Stimulated activated CD8-positive, alpha-beta memory T cell treated with anti-CD3 and anti-CD28 coated beads, Interleukin-4, amount 100 ng/mL, for 48 hours (primary cell): ENCODE measurements around the gene USP12.

Experiments
- DNase-seq: peaks from one replicate; pipeline ENCODE4 v3.0.0-alpha.2; 2020

Gene USP12

DNA sequence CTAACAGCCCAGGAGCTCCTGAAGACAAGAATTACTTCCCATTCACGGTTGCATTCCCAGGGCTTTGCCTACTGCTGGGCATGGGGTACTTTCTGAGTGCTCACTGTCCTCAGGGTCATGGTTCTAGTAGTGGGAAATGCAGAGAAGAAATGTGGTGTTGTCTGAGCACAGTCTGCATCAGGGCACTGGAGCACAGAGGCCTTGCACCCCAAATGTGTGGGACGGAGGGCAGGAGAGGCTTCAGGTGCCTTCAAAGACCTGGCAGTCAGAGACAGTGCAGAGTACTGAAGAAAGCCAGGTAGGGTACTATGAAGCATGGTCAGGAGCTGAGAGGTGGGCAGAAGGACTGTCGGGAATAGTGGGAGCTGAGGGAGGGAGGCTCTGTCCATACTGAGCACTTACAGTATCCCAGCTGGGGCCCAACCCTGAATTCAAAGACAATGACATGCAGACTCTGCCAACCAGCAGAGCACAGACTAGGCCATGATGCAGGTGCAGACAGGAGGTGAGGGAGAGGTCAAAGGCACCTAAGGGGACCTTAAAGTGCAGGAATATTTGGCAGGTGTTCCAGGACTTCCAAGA, 144.4 kb downstream of the USP12 start:
- DNase-seq, result no peak

DNA sequence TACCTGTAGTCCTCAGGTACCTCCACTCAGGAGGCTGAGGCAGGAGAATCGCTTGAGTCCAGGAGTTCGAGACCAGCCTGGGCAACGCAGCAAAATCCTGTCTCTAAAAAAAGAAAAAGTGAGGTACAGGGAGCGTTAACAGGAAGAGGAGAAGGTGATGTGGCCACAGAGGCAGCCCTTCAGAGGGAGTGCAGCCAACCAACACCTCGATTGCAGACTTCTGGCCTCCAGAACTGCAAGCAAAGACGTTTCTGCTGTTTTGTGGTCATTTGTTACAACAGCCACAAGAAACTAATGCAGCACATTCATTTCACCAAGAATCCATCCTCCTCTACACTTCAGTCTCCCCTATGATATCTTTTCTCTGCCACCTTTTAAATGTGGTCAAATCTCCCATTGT, 145.2 kb downstream of the USP12 start:
- DNase-seq, result no peak

DNA sequence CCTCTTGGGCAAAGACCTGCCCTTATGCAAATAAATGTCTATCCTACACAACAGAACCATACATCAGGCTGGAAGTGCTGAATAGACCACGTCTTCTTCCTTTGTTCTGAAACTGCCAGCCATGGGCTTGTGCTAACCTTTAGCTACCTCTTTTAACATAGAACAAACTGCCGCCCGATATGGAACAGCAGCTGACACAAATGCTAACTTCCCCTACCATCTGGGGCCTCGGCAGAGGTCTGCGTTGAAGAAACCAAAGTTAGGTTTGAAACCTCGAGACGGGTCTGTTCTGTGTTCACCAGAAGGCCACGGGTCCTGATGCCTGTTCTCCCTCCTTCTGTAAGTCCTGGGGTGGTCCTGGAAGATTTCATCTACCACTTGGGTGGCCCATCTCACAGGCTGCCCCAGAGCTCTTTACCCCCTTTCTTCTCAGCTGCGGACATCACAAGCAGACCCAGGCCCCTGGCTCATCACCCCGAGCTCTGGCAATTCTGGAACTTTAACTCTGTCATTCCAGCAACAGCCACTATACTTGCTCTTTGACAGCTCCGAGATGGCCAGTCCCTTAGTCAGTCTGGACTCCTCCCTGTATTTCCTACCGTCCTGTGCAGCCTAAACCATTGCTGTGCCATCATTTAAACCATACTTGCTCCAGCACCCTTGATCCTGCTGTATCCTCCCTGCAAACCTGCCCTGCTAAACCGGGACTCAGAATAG, 146.7 kb downstream of the USP12 start:
- no peak for DNase-seq

DNA sequence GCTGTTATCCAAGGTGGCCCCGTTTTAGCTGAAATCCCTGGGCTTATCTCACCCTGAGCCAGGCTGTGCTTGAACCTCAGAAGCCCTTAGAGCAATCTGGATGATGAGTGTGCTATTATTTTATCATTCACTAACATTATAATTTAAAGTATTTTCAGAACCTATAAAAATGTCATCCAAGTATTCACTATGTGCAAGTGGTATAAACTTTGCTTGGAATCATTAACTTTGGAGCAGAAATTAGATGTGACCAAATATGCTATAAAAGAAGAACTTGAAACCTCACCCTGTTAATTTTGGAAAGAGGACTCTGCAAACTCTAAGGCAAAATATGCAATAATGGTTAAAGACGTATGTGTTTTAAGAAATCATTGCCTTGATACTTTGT, 147.5 kb downstream of the USP12 start:
- no peak for DNase-seq

DNA sequence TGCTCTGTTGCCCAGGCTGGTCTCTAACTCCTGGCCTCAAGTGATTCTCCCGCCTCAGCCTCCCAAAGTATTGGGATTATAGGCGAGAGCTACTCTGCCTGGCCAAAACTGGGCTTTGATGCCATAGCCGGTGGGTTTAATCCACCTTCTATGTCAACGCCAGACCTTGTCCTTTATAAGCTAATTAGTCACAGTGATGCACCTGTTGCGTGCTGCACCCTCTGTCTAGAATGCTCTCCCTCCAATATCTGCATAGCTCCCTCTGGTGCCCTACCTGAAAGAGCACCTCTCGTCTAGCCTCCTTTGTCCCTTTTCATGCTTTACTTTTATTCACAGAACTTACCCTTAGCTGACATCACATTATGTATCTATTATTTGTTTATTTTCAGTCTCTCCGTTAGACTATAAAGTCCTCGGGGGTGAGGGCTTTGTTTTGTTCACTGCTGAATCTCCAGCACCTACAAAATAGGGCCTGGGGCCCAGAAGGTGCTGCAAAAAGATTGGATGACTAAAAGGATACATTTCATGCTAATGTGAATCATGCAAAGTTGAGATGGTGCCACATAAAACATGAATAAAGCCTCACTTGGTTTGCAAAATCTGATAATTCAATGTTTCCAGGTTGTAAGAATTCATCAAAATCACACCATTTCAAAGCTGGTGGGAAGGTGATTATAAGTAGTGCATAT, 148.1 kb downstream of the USP12 start:
- no peak for DNase-seq

DNA sequence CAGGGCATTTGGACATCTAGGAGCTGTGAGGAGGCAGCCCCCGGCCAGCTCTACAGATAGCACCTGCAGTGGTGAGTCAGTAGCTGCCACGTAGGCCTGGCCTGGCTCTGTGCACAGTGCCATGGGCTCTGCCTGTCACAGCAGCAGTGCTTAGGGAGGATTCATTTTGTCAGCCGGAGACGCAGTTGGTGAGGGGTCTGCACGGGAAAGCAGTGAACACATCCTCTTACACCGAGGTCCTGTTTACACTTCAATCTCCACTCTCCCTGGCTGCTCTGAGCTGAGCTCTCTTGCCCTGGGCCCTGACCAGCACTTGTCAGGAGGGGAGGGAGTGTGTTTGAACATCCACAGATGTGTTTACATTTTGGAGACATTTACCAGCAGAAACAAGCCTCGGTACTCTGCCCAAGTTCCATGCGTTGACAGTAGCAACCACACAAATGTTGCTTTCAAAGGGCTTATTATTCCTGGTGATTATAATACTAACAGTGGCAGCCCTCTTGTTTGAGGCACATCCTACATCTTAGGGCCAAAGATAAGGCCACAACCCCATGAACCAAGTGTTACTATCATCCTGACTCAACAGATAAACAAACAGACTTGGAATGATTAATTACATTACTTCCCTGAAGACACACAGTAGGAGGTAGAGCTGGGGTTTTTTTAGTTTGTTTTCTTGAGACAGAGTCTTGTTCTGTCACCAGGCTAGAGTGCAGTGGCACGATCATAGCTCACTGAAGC, 148.9 kb downstream of the USP12 start:
- no peak for DNase-seq

GRCh38 chr13:27020415-27020814, 151.2 kb downstream of the USP12 start:
- no peak for DNase-seq

DNA sequence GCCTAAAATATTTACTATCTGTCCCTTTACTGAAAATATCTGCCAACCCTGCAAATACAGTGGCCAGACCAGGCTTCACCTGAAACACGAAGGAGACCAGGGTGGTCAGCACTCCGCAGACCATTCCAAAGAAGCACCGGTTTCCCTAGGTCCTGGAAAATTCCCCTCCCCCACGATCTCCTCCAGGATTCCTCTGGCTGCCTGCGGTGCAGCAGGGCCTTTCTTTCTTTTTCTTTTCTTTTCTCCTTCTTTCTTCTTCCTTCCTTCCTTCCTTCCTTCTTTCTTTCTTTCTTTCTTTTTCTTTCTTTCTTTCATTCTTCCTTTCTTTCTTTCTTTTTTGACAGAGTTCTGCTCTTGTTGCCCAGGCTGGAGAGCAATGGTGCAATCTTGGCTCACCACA, 152.7 kb downstream of the USP12 start:
- DNase-seq, result no peak

DNA sequence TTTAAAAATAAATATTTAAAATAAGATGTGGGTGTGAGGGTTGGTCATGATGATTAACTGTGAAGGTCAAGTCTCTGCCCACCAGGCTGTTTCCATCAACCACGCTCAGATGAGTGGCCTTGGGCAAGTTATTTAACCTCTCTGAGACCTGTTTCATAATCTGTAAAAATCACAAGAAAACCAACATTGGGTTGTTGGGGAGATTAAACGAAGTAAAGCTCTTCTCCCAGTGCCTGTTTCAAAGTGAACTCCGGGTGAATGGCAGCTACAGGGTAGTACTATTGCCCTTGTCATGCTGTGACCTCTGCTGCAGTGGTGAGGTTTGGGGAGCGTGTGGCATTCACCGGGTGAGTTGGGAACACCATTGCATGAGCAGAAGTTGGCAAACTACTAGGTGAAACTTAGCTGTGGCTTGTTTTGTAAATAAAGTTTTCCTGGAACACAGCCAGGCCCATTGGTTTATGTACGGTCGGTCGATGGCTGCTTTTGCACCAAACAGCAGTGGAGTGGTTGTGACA, 153.2 kb downstream of the USP12 start:
- DNase-seq, result no peak

GRCh38 chr13:27016875-27017274, 154.7 kb downstream of the USP12 start:
- no peak for DNase-seq
